Adrenal gland (tissue), 12 donors: ENCODE data around the gene EIF4A3. TPM values are rescaled to one million over a fixed set of nuclear protein-coding genes. Genes with fewer than 3 reads are reported as not detected.
"Not testable (repeated sequence)": the region's sequence is repeated elsewhere in the genome, so short reads cannot be mapped to it uniquely, and the experiment has no call there.

Experiments used
- DNase-seq, 7 donors: peaks; one replicate each; pipeline ENCODE4 v3.0.0-alpha.2; 2019 to 2020
- H3K27ac ChIP-seq, 5 donors: fragments of 200-600 bp; sonication (generic) in 4 of 5; 1 replicate in 3 of 5; 2 replicates in 2 of 5; pipeline versions ENCODE4 v1.5.1 to v1.8.0; 2016 to 2020; ENCODE audit warnings: mild to moderate bottlenecking in 1 of 5
- H3K27me3 ChIP-seq: fragments of 200-600 bp; 2 replicates; pipeline ENCODE4 v1.8.0; 2021
- H3K36me3 ChIP-seq, 2 donors: fragments of 200-600 bp; replicated peaks in 1 of 2; 1 replicate in 1 of 2; 2 replicates in 1 of 2; pipeline versions ENCODE4 v1.5.1 to v1.8.0; 2018 to 2022
- H3K4me1 ChIP-seq, 2 donors: fragments of 200-600 bp; replicated peaks in 1 of 2; 1 replicate in 1 of 2; 2 replicates in 1 of 2; pipeline versions ENCODE4 v1.5.1 to v1.8.0; 2018 to 2021
- H3K4me3 ChIP-seq, 4 donors: fragments of 200-600 bp; sonication (generic) in 3 of 4; one replicate each; pipeline ENCODE4 v1.5.1; 2016 to 2018
- H3K9me3 ChIP-seq, 3 donors: fragments of 200-600 bp; sonication (generic) in 1 of 3; replicated peaks in 1 of 3; 1 replicate in 2 of 3; 2 replicates in 1 of 3; pipeline versions ENCODE4 v1.5.1 to v1.8.0; 2016 to 2021
- CTCF ChIP-seq, 6 experiments: fragments of 450-650 bp in 4 of 6; fragments of 200-600 bp in 2 of 6; sonication (generic) in 1 of 6; IDR thresholded peaks; 1 replicate in 5 of 6; 2 replicates in 1 of 6; pipeline versions ENCODE4 v1.5.1 to v1.8.0; 2016 to 2021; ENCODE audit warnings: antibody characterized with exemption in 6 of 6, mild to moderate bottlenecking in 2 of 6, moderate library complexity in 1 of 6
- POLR2A ChIP-seq, 2 donors: fragments of 450-650 bp; IDR thresholded peaks; one replicate each; pipeline ENCODE4 v1.6.1; 2017; ENCODE audit warnings: antibody characterized with exemption in 2 of 2, mild to moderate bottlenecking in 2 of 2, moderate library complexity in 1 of 2
- WGBS, 4 donors: extraction: QIAGEN DNeasy Blood & Tissue Kit in 2 of 4; methylation state at CpG; one replicate each; pipeline versions ENCODE4 v1.1.5 to v1.1.7; 2013 to 2017; 5-methylcytosine and 5-hydroxymethylcytosine counted together
- intact Hi-C, 2 donors: fragments of 100-400 bp; cut with DNase I; formaldehyde crosslinking; loops; one replicate each; pipeline versions ENCODE4 v1.14.1 to v1.15.0; 2022 to 2023
- polyA plus RNA-seq, 3 donors: library from polyadenylated mRNA; stranded (reverse); fragments of 200-250 nt in 2 of 3; fragments of 350-450 nt in 1 of 3; fragmentation: Illumina TruSeq in 1 of 3; extraction: RNeasy Lipid Tissue Mini Kit (QIAGEN cat#74804) in 1 of 3; gene quantifications; one replicate each; pipeline ENCODE4 v1.2.3, GENCODE V29; 2013 to 2014
- total RNA-seq, 9 donors: library from RNA; depleted of rRNA in 4 of 9; stranded (reverse); fragments of >200 nt in 4 of 9; fragments of 120-200 nt in 1 of 9; fragmentation: NEBNext Ultra II Directional in 1 of 9; extraction: Animal tissue kit (Norgen Biotek cat#: 25700) in 1 of 9; gene quantifications; one replicate each; pipeline versions ENCODE4 v1.1.0 to v1.2.4, GENCODE V29; 2013 to 2023
- donor health status: healthy with polysubstance abuse.
- donor health status: Bipolar disorder and iron deficiency.
- donor health status: DM: yes; HTN: yes; CAD: no.
- donor health status: DM: no; HTN: no; CAD: no.
- donor health status: DM: no; HTN: no; CAD: no.
- donor health status: DM: yes; HTN: yes; CAD: no.

The EIF4A3 gene
- total and polyA plus RNA-seq, 12 donors = 31.0 to 161 (median 81.0) TPM

GRCh38 chr17:80163336-80163735, 16.4 kb upstream of the EIF4A3 start:
- Histone ChIP-seq H3K27me3 (no peaks in the 10 kb centered on the region), H3K36me3 (no peaks in the 10 kb centered on the region), H3K27ac (no peak overlapping the region), H3K4me1 (peaks cover 0 to 7% of the 10 kb centered on the region in 2 donors), H3K4me3 (no peak overlapping the region), H3K9me3 (no peaks in the 10 kb centered on the region)
- TF ChIP-seq CTCF (IDR thresholded peaks at IDR 0.05) (no peak), POLR2A (IDR thresholded peaks at IDR 0.05) (no peak)
- WGBS, 4 donors = 77 to 88% (median 82%) methylated on average over 4 of the region's 4 CpGs
- intact Hi-C loops = no loop called here
- DNase-seq = no peak

- 59 to 78% (median 63%) methylated on average over 3 of the region's 3 CpGs for WGBS, 4 donors
- TF ChIP-seq POLR2A (IDR thresholded peaks at IDR 0.05) (no peak), CTCF (IDR thresholded peaks at IDR 0.05) (no peak)
- Histone ChIP-seq H3K27ac (no peak overlapping the region), H3K4me3 (no peak overlapping the region), H3K27me3 (no peaks in the 10 kb centered on the region), H3K4me1 (peaks cover 0 to 7% of the 10 kb centered on the region in 2 donors), H3K36me3 (no peaks in the 10 kb centered on the region), H3K9me3 (no peaks in the 10 kb centered on the region)
- intact Hi-C loops = no loop called here
- no peak for DNase-seq
These were observed 13.6 kb upstream of the EIF4A3 start for GRCh38 chr17:80160536-80160935.

GRCh38 chr17:80158846-80159245, 11.9 kb upstream of the EIF4A3 start:
- 71 to 87% (median 76%) methylated on average over 2 of the region's 2 CpGs for WGBS, 4 donors
- intact Hi-C loops = no loop called here
- no peak for TF ChIP-seq CTCF (IDR thresholded peaks at IDR 0.05)
- TF ChIP-seq POLR2A (IDR thresholded peaks at IDR 0.05) = no peak

GRCh38 chr17:80155600-80155999, 8.7 kb upstream of the EIF4A3 start:
- H3K9me3 ChIP-seq, H3K4me1 ChIP-seq, H3K27me3 ChIP-seq, DNase-seq, H3K4me3 ChIP-seq, intact Hi-C loops, H3K36me3 ChIP-seq, H3K27ac ChIP-seq: not testable (repeated sequence)
- 54 to 60% (median 59%) methylated on average over 2 of the region's 2 CpGs for WGBS, 4 donors

More at GRCh38 chr17:80158846-80159245, 11.9 kb upstream of the EIF4A3 start:
- Histone ChIP-seq H3K4me1 (peaks cover 0 to 7% of the 10 kb centered on the region in 2 donors), H3K27ac (no peak overlapping the region), H3K4me3 (no peak overlapping the region), H3K9me3 (no peaks in the 10 kb centered on the region), H3K36me3 (no peaks in the 10 kb centered on the region), H3K27me3 (no peaks in the 10 kb centered on the region)
- DNase-seq = no peak

- DNase-seq = no peak
These were observed 7.2 kb upstream of the EIF4A3 start for GRCh38 chr17:80154166-80154565.

More at GRCh38 chr17:80154166-80154565, 7.2 kb upstream of the EIF4A3 start:
- WGBS, 4 donors = 78 to 83% (median 79%) methylated on average over 4 to 5 of the region's 5 CpGs
- no peaks in the 10 kb centered on the region for H3K9me3 ChIP-seq
- no peaks in the 10 kb centered on the region for H3K36me3 ChIP-seq
- intact Hi-C loops = loop anchor here in 1 of 2 donors (5.0 kb wide), 1 partner anchor 63 kb away; no protein-coding TSS in a partner anchor
- no peaks in the 10 kb centered on the region for H3K4me1 ChIP-seq
- H3K27me3 ChIP-seq = no peaks in the 10 kb centered on the region
- H3K4me3 ChIP-seq = no peak overlapping the region
- no peak overlapping the region for H3K27ac ChIP-seq
- TF ChIP-seq POLR2A (IDR thresholded peaks at IDR 0.05) = no peak
- TF ChIP-seq CTCF (IDR thresholded peaks at IDR 0.05) = no peak
